GM12801 (cell line): Measurements from ENCODE around the gene KATNBL1.

ENCODE experiments used
- CTCF ChIP-seq: IDR thresholded peaks from one replicate; pipeline ENCODE4 v1.5.1; 2011; ENCODE audit warnings: control low read depth; ENCODE audit not compliant: insufficient read length; ENCODE audit errors: extremely low read depth

Gene KATNBL1

DNA sequence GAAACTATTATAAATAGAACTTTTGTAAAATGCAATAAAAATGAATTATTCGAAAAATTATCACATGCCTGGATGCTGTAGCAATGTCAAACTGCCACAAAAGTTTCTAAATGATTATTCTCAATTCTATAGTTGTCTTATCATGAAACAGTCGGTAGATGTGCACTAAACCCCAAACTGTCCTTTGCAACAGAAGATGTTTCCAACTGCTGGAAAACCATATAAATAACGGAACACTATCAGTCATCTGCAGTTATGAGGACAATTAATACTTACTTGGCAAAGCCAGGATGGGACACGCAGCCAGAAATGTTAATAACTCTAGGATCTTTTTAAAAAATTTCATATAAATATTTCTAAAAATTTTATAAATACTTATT is 32.4 kb upstream of the KATNBL1 start:
- TF ChIP-seq CTCF, result no peak

DNA sequence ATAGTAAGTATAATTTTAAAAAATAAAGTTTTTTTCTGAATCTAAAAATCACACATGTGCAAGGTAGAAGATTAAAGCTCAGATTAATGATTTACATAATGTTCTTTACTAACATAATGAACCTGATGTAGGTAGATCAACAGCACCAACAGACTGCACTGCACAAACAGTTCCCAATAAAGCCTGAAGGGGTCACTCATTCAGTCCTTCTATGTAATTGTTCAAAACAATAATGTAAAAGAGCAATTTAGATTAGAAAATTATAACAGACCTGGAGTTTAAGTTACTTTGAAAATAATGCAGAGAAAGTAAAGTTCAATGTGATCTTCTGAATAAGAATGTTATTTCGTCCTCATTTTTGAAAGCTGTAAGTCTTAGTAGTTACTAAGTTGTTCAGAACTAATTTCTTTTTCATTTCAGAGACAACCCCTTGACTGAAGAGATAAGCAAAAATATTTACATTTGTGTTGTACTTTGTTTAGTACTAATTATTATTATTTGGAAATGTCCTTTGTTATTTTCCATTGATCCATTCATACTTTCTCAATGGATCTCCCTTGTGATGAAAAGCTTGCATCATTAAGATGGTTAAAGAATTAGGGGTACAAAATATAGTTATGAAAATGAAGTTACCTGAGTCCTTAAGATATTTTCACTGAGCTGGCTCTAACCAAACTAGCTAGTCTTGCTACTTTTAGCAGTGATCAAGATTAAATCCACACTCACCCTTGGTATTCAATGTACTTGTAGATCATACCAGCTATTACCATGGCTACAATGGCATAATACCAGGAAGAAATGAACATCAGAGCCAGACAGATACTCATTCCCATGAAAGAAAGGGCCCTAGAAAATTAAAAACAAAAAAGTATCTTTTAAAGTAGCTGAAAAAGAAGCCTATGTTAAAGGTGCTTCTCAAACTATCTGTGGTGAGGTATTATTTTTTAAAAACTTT is 31.8 kb upstream of the KATNBL1 start:
- peak; percentile 32 for TF ChIP-seq CTCF

GRCh38 chr15:34240537-34240936 is 30.6 kb upstream of the KATNBL1 start:
- no peak for TF ChIP-seq CTCF

DNA sequence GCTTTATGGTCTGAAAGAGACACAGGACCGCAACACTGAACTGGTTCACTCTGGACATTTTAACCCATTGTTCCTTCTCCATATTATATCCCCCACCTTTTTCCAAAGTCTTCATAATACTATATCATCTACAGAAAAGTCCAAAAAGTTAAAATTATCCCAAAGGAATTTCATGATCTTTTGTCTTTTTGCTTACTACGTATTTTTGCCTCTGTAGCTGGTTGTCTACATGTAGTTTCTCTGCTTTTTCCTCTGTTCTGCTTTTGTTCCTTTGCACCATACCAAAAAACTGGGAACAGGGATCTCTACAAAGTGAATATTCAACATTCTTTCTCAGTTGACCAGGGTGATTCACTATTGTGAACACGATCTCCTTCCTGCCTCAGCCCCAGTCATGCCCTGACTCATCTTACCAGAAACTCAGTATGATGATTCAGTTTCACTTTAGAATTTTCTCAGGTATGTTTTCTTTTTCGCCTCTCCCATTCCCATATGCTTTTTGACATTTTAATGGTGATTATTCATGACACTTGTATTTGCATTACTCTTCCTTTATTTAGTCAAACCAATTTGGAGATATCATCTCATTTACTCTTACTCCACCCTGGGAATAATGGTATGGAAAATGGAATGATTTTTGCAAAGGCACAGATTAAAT is 29.4 kb upstream of the KATNBL1 start:
- no peak for TF ChIP-seq CTCF

DNA sequence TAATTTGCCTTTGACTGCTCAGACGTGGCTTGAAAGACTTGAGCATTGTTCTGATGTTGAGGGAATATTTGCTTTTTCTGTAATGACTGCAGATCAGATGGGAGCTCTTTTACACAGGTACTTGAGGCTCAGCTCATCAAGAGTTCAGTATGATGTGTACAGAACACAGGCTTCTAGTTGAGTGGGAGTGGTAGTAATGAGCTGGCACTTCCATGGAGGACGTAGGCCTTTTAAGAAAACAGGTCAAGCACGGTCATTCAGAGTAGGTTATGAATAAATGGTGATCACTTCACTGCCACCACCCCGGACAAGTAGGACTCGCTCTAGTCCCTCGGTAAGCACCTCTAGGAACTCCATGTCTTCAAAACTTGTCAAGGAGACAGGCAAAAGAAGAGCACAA is 23.7 kb upstream of the KATNBL1 start:
- no peak for TF ChIP-seq CTCF

GRCh38 chr15:34223904-34224596 is 14.2 kb upstream of the KATNBL1 start:
- no peak for TF ChIP-seq CTCF

DNA sequence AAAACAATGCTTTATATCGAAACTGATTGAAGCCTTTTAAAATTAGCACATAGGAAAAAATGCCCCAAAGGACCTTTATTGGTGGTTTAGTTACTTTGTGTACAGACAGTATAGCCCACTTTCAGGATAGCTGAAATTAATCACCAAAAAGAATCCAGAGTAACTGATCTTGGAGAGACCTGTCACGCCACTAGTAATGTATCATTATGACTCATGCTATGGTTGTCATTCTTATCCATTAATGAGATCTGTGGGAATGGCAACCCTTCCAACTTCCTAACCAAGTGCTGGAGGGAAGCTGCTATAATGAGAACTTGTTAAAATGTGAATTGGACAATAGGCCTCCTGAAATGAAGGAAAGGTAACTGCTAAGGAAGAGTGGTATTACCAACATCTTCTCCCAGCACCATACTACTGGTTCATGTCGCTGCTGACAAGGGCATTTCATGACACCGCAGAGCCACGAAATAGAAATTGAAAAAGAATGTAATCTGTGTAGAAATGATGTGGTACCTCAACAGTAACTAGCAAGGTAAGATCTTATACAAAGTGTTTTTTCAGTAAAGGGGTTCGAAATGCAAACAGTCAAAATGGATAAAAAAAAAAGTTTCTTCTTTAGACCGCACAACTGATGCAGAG is 7.8 kb upstream of the KATNBL1 start:
- no peak for TF ChIP-seq CTCF
